Heart right ventricle (tissue), 16 donors: ENCODE data around the gene PNLIPRP1. TPM values are rescaled to one million over a fixed set of nuclear protein-coding genes. Genes with fewer than 3 reads are reported as not detected.

Source experiments
- ATAC-seq, 8 donors: fragments of 200-7000 bp; cut with Tn5 transposase; one replicate each; pipeline ENCODE4 v1.9.1; 2020; ENCODE audit warnings: mild to moderate bottlenecking in 8 of 8, moderate library complexity in 8 of 8, moderate number of reproducible peaks in 1 of 8
- DNase-seq, 2 donors: peaks; one replicate each; pipeline ENCODE4 v3.0.0-alpha.2; 2020
- H3K27ac ChIP-seq, 10 donors: fragments of 200-600 bp; sonication (generic) in 2 of 10; one replicate each; pipeline versions ENCODE4 v1.5.0 to v1.8.0; 2020 to 2022; ENCODE audit warnings: mild to moderate bottlenecking in 3 of 10
- H3K27me3 ChIP-seq, 7 donors: fragments of 200-600 bp; one replicate each; pipeline ENCODE4 v1.8.0; 2021 to 2022; ENCODE audit warnings: mild to moderate bottlenecking in 2 of 7
- H3K36me3 ChIP-seq, 9 donors: fragments of 200-600 bp; sonication (generic) in 1 of 9; one replicate each; pipeline versions ENCODE4 v1.5.0 to v1.8.0; 2020 to 2022; ENCODE audit warnings: mild to moderate bottlenecking in 2 of 9
- H3K4me1 ChIP-seq, 9 donors: fragments of 200-600 bp; sonication (generic) in 1 of 9; one replicate each; pipeline versions ENCODE4 v1.5.0 to v1.8.0; 2020 to 2022; ENCODE audit warnings: mild to moderate bottlenecking in 4 of 9
- H3K4me3 ChIP-seq, 10 donors: fragments of 200-600 bp; sonication (generic) in 2 of 10; one replicate each; pipeline versions ENCODE4 v1.5.0 to v1.8.0; 2020 to 2022; ENCODE audit warnings: mild to moderate bottlenecking in 7 of 10, moderate library complexity in 2 of 10
- H3K9me3 ChIP-seq, 11 donors: fragments of 200-600 bp in 10 of 11; sonication (generic) in 2 of 11; one replicate each; pipeline versions ENCODE4 v1.5.0 to v1.8.0; 2013 to 2022; ENCODE audit warnings: mild to moderate bottlenecking in 2 of 11, control low read depth in 1 of 11, moderate library complexity in 1 of 11
- CTCF ChIP-seq, 9 donors: fragments of 200-600 bp; sonication (generic) in 2 of 9; IDR thresholded peaks; one replicate each; pipeline versions ENCODE4 v1.5.0 to v1.8.0; 2021 to 2022; ENCODE audit warnings: antibody characterized with exemption in 9 of 9, mild to moderate bottlenecking in 5 of 9, moderate library complexity in 1 of 9
- WGBS, 2 donors: extraction: QIAGEN DNeasy Blood & Tissue Kit; methylation state at CpG; one replicate each; pipeline ENCODE4 v1.1.7; 2013; ENCODE audit warnings: inconsistent platforms in 1 of 2; 5-methylcytosine and 5-hydroxymethylcytosine counted together
- intact Hi-C, 10 donors: fragments of 100-400 bp; cut with DNase I; formaldehyde crosslinking; loops; one replicate each; pipeline versions ENCODE4 v1.11.1 to v1.14.2; 2022
- polyA plus RNA-seq, 2 donors: library from polyadenylated mRNA; stranded (reverse); fragments of 200-250 nt; gene quantifications; one replicate each; pipeline ENCODE4 v1.2.3, GENCODE V29; 2013
- total RNA-seq, 10 donors: library from RNA; stranded (reverse); fragmentation: NEBNext Ultra II Directional in 3 of 10; extraction: Animal tissue kit (Norgen Biotek cat#: 25700) in 3 of 10; gene quantifications; one replicate each; pipeline versions ENCODE4 v1.2.1 to v1.2.4, GENCODE V29; 2021 to 2023
- donor health status: Arrhythmogenic right ventricular cardiomyopathy.
- donor health status: ischemic (EF 13 %, LVEDD 7.1; RV severe dilation, severe dysfunction).
- donor health status: healthy with polysubstance abuse.
- donor health status: DM: no; HTN: yes; CAD: no.
- donor health status: DM: no; HTN: no; CAD: no.
- donor health status: ischemic (EF 25% LVEDD 6.9; RV normal size, moderate dysfunction).
- donor health status: ischemic (EF 25% LVEDD 5.7; RV mildly dilated, moderate dysfunction).
- donor health status: healthy.
- donor health status: DM: yes; HTN: yes; CAD: no.
- donor health status: Ischemic cardiomyopathy.
- donor health status: ischemic (EF 35%, LVEDD 5.7; RV mildly dilated, moderate dysfunction).
- donor health status: nonischemic (EF 11% LVEDD 7.7; RV severe dilation, severe dysfunction).
- donor health status: DM: yes; HTN: yes; CAD: no.
- donor health status: PGD.
- donor health status: ischemic (EF 29% LVEDD 5.4; RV normal size, mild dysfunction).
- donor health status: nonischemic (EF 23%, LVEDD 6.1; RV moderate dilation, normal function).

Gene PNLIPRP1
- total and polyA plus RNA-seq, 12 donors: 0.16 to 1.2 (median 0.64) TPM; not detected in 4

DNA sequence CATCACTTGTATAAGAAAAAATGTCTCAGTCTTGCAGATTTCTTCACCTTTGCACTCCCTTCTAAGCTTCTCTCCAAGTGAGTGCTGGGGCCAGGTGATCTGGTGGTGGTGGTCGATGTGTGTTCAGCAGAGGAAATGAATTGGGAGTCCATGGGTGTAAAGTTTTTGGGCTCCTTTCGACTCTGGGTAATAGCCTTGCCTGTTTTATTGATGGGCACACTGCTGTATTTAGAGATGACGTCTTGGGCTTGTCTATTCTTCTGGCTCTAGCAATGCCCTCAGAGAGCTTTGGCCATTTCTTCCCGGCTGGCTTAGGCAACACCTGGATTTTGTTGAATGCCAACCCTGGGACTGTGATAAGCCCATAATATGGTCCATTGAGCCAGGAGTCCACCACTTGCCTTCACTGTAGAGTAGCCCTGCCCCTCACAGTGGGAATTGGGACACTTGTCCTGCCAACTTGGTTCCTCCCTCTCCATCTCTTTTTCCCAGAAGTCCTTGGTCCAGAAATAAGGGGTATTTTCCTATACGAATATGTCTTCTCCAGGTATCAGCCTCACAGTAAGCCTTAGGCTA lies 33.4 kb upstream of the PNLIPRP1 start:
- Histone ChIP-seq H3K4me1 (no peaks in the 10 kb centered on the region), H3K36me3 (no peaks in the 10 kb centered on the region), H3K4me3 (no peak overlapping the region), H3K9me3 (no peaks in the 10 kb centered on the region), H3K27me3 (no peaks in the 10 kb centered on the region), H3K27ac (no peak overlapping the region)
- intact Hi-C loops: no loop called here
- no peak for TF ChIP-seq CTCF (IDR thresholded peaks at IDR 0.05)
- WGBS, 2 donors: 76 to 79% methylated on average over 5 of the region's 5 CpGs
- no peak for DNase-seq
- no peak for ATAC-seq

DNA sequence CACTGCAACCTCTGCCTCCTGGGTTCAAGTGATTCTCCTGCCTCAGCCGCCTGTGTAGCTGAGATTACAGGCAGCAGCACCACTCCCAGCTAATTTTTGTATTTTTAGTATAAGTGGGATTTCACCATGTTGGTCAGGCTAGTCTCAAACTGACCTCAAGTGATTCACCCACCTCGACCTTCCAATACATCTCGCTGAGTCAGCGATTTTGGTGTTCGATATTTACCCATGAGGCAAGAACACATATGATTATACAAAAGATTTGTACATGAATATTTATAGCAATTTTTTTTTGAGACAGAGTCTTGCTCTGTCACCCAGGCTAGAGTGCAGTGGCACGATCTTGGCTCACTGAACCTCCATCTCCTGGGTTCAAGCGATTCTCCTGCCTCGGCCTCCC lies 25.2 kb upstream of the PNLIPRP1 start:
- Histone ChIP-seq H3K27me3 (peaks cover 0 to 9% (median 0%) of the 10 kb centered on the region in 7 donors), H3K4me1 (no peaks in the 10 kb centered on the region), H3K36me3 (no peaks in the 10 kb centered on the region), H3K9me3 (no peaks in the 10 kb centered on the region), H3K27ac (no peak overlapping the region), H3K4me3 (no peak overlapping the region)
- TF ChIP-seq CTCF (IDR thresholded peaks at IDR 0.05): no peak
- WGBS, 2 donors: 90 to 96% methylated on average over 8 of the region's 8 CpGs
- ATAC-seq (no peak), DNase-seq (no peak)
- intact Hi-C loops: no loop called here

DNA sequence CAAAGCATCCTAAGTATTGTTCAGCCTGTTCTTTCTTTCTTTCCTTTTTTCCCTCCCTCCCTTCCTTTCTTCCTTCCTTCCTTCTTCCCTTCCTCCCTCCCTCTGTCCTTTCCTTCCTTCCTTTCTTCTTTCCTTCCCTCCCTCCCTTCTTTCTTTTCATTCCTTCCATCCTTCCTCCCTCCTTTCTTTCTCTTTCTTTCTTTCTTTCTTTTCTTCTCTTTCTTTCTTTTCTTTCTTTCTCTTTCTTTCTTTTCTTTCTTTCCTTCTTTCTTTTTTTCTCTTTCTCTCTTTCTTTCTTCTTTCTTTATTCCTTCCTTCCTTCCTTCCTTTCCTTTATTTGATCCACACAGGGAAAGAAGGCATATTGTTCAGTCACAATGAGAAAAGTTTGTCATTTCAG lies 23.8 kb upstream of the PNLIPRP1 start:
- ATAC-seq: no peak

GRCh38 chr10:116567335-116567734 lies 23.4 kb upstream of the PNLIPRP1 start:
- no peaks in the 10 kb centered on the region for H3K4me1 ChIP-seq
- no peaks in the 10 kb centered on the region for H3K9me3 ChIP-seq
- H3K27ac ChIP-seq: no peak overlapping the region
- H3K4me3 ChIP-seq: no peak overlapping the region
- H3K36me3 ChIP-seq: no peaks in the 10 kb centered on the region
- intact Hi-C loops: no loop called here
- TF ChIP-seq CTCF (IDR thresholded peaks at IDR 0.05): no peak
- ATAC-seq: no peak
- WGBS, 2 donors: 65 to 76% methylated on average over 3 of the region's 3 CpGs
- peaks cover 0 to 9% (median 0%) of the 10 kb centered on the region in 7 donors for H3K27me3 ChIP-seq
- no peak for DNase-seq

More for the DNA sequence above, 23.8 kb upstream of the PNLIPRP1 start:
- H3K36me3 ChIP-seq: no peaks in the 10 kb centered on the region
- H3K27ac ChIP-seq: no peak overlapping the region
- DNase-seq: no peak
- intact Hi-C loops: no loop called here
- no peak overlapping the region for H3K4me3 ChIP-seq
- no peaks in the 10 kb centered on the region for H3K9me3 ChIP-seq
- TF ChIP-seq CTCF (IDR thresholded peaks at IDR 0.05): no peak
- H3K4me1 ChIP-seq: no peaks in the 10 kb centered on the region
- H3K27me3 ChIP-seq: peaks cover 0 to 9% (median 0%) of the 10 kb centered on the region in 7 donors
